ENCODE results near the gene YES1.

Gene YES1

GRCh38 chr18:709771-710170, 102.3 kb downstream of the YES1 start:
- Histone ChIP-seq H3K27me3 (ENCODE audit: insufficient read depth, poor library complexity, severe bottlenecking) (no peaks in the 10 kb centered on the region), H3K4me3 (replicated peaks; ENCODE audit: insufficient read depth, low read length) (no peak overlapping the region), H3K27ac (replicated peaks) (no peak overlapping the region)
- DNase-seq (ENCODE audit: low read depth in 1 of 2, low spot score in 1 of 2) = no peak
- no peak for TF ChIP-seq REST (IDR thresholded peaks at IDR 0.05; ENCODE audit: insufficient replicate concordance, low read depth)
- TF ChIP-seq CTCF (IDR thresholded peaks at IDR 0.05; ENCODE audit: insufficient read depth, low read length) = no peak

- Histone ChIP-seq H3K27me3 (ENCODE audit: insufficient read depth, poor library complexity, severe bottlenecking) (no peaks in the 10 kb centered on the region), H3K4me3 (replicated peaks; ENCODE audit: insufficient read depth, low read length) (no peak overlapping the region), H3K27ac (replicated peaks) (no peak overlapping the region)
- TF ChIP-seq REST (IDR thresholded peaks at IDR 0.05; ENCODE audit: insufficient replicate concordance, low read depth) (no peak), SPI1 (IDR thresholded peaks at IDR 0.05; ENCODE audit: borderline replicate concordance, low read depth) (no peak), GABPA (IDR thresholded peaks at IDR 0.05; ENCODE audit: low read depth) (no peak), POLR2AphosphoS5 (IDR thresholded peaks at IDR 0.05; ENCODE audit: low read depth) (no peak), CTCF (IDR thresholded peaks at IDR 0.05; ENCODE audit: insufficient read depth, low read length) (no peak)
- no peak for DNase-seq (ENCODE audit: low read depth in 1 of 2, low spot score in 1 of 2)
These were observed 103.9 kb downstream of the YES1 start for GRCh38 chr18:708096-708495.

- H3K4me3 ChIP-seq (replicated peaks; ENCODE audit: insufficient read depth, low read length) = no peak overlapping the region
- H3K27ac ChIP-seq (replicated peaks) = no peak overlapping the region
- TF ChIP-seq CTCF (IDR thresholded peaks at IDR 0.05; ENCODE audit: insufficient read depth, low read length) (no peak), REST (IDR thresholded peaks at IDR 0.05; ENCODE audit: insufficient replicate concordance, low read depth) (no peak), SPI1 (IDR thresholded peaks at IDR 0.05; ENCODE audit: borderline replicate concordance, low read depth) (no peak), POLR2AphosphoS5 (IDR thresholded peaks at IDR 0.05; ENCODE audit: low read depth) (no peak), GABPA (IDR thresholded peaks at IDR 0.05; ENCODE audit: low read depth) (no peak)
- no peak for DNase-seq (ENCODE audit: low read depth in 1 of 2, low spot score in 1 of 2)
- no peaks in the 10 kb centered on the region for H3K27me3 ChIP-seq (ENCODE audit: insufficient read depth, poor library complexity, severe bottlenecking)
These were observed 105.6 kb downstream of the YES1 start for GRCh38 chr18:706405-706804.
